ENCODE results near the gene WDR77.

The WDR77 gene

DNA sequence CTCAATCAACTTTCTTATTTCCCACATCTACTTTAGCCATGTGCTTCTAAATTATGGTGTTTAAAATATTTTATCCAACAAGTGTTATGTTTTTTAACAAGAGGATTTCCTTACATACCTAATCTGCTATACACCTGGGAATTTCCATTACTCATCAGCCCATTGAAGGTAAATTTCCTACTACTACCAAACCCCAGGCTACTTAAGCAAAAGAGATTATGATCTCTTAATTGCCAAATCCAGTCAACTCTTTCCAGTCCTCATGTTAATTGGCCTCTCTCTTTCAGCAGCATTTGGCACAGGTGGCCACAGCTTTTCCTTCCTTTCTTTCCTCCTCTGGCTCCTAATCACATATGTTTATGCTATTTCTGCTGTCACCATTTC is 19.7 kb upstream of the WDR77 start:
- no peak for DNase-seq

DNA sequence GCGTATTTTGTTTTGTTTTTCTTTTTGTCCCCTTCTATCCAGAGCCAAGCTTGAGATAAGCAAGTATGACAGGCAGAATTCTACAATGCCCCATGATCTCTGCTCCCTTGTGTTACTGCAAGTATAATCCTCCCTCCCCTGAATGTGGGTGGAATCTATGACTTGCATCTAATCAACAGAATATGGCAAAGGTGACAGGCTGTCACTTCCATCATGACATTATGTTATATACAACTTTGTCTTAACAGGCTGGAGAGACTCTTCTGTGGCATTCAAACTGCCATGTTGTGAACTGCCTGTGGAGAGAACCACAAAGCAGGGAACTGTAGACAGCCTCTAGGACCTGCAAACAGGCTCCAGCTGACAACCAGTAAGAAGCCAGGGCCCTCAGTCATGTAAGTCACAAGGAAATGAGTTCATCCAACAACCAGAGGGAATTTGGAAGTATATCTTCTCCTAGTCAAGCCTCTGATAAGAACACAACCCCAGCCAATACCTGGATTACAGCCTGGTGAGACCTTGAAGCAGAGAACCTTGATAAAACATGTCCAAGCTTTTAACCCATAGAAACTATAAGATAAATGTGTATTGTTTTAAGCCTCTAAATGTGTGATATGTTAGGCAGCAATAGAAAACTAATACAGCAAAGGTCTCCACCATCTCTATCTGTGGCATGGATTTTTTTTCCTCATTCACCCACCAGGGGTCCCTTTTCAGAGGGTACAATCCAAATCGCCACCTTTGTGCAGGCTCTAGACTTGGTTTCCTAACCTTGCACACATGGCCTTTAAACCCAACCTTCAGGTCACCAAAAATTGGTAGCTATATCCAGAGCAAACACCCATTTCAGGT is 19.0 kb upstream of the WDR77 start:
- DNase-seq, result peak; percentile 46

DNA sequence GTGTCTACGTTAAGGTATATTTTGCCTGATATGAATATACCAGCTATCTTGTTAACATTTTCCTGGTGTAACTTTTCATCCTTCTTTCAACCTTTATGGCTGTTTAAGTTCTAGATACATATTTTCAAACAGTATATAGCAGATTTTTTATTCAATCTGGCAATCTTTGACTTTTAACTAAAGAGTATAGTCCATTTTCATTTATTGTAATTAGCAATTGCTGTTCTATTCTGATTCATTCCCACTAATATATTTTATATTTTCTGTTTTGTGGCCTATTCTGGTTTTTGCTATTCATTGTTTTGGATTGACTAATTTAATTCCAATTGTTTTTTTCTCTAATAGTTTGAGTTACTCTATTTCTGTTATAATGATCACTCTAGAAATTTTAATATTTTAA is 17.4 kb upstream of the WDR77 start:
- DNase-seq, result no peak

DNA sequence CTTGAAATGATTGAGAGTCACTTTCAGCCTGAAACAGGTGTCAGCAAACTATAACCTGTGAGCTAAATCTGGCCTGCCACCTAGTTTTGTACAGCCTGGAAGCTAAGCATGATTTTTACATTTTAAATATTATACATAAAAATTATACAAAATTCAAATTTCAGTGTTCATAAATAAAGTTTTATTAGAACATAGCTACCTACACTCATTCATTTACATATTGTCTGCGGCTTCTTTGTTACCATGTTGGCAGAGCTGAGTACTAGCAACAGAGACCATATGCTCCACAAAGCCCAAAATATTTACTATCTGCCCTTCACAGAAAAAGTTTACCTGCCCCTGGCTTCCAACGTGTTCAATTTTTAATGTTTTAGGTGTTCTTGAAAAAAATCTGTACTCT is 16.7 kb upstream of the WDR77 start:
- no peak for DNase-seq

DNA sequence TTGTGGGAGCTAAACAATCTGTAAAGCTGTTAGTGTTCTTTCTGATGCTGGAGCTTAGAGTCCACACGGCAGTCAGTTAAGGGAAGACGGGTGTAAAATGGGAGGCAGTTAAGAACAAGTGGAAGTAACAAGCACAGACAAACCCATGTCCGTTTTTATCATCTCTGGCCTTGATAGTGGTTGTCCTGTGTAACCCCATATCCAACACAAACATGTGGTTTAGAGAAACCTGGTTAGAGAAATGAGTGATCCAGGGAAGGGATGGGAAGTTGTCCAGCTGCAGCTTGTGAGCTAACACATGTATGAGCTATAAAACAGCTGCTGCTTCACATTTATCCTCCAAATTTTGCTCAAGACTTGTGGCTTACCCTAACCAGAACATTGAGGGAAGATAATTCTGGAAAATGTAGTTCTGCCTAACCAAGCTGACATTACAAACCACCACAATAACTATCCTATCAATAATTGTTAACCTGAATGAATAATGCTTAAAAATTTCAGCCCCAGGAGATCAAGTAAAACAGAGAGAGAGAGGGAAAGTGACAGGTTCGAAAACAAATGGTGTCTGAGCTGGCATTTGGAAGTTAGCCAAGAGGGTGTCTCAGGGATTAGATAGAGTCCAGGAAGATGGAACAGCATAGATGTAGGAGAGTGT is 14.1 kb upstream of the WDR77 start:
- DNase-seq, result peak; percentile 75

DNA sequence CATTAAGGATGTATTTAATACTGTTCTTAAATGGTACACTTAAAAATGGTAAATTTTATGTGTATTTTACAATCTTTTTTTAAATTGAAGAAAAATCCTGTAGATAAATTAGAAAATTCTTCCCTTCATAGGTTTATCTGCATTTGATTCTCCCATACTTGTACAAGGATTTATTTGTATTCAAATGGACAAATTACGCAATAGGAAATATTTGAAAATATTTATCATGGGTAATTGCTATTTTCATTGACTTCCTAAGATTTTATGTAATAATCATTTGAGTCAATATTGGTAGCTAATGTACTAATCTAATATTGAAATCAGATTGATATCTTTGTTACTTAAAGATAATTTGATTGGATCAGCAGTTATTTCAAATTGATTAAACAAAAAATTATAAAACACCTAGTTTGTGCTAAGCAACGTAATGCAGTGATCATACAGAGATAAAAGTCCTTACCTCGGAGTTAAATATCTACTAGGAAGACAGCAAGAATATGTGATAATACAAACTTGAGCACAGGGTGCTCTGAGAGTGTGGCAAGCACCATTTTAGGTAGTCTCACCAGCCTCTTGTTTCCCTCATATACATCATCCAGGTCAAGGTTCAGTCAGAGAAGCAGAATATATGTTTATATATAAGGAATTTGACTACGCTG is 13.4 kb upstream of the WDR77 start:
- no peak for DNase-seq

DNA sequence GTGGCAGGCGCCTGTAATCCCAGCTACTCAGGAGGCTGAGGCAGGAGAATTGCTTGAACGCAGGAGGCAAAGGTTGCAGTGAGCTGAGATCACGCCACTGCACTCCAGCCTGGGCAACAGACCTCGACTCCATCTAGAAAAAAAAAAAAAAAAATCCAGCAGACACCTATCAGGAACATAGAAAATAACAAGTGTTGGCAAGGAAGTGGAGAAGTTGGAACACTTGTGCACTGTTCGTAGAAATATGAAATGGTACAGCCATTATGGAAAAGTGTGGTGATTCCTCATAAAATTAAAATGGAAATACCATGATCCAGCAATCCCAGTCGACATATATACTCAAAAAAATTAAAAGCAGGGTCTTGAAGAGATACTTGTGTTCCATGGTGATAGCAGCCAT is 12.7 kb upstream of the WDR77 start:
- no peak for DNase-seq

DNA sequence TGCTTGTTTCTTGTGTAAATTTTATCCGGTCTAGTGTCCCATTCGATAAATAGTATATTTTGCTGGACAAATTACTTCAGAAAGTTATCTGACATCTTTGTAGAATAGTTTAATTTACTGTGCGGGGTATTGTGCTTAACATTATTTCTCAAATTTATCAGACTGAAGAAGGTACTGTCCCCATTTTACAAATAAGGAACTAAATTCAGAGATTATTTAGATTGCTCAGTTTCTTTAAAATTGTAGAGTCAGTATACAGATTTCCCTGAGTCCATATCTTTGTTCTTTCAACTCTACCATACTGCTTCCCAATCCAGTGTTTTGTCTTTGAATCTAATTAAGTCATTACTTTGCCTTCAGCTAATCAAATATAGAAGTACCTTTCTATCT is 6.6 kb upstream of the WDR77 start:
- DNase-seq, result no peak

DNA sequence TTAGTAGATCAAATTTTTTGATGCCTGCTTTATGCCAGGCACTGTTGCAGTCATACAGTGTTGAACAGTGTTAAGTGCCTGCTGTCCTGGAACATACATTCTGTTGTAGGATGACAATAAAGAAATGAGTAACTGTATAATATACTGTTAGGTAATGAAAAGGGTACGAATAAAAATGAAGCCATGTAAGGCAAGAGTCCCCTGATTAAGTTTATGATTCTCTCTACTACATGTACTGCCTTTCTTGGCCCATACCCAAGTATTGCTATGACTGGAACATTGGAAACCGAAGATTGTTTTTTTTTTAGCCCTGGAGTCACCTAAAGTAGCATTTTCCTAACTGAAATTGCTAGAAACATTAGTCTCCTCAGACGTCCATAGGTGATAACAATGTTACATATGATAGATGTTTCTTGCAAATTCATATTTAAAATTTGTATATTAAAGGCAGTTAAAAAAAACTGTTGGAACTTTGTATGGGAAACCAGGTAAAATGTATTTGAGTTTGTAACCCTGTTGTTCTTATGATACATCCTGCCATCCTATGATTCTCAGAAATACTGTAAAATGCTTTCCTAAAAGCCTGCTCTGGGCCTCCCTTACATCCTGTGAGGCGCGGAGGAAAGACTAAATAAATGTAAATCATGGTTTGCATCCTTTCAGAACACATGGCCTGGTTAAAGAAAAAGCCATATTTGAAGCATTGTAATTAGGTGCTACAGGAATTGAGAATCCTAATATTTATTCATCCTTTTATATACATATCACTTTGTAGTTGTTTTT is 6.0 kb upstream of the WDR77 start:
- DNase-seq, result no peak

DNA sequence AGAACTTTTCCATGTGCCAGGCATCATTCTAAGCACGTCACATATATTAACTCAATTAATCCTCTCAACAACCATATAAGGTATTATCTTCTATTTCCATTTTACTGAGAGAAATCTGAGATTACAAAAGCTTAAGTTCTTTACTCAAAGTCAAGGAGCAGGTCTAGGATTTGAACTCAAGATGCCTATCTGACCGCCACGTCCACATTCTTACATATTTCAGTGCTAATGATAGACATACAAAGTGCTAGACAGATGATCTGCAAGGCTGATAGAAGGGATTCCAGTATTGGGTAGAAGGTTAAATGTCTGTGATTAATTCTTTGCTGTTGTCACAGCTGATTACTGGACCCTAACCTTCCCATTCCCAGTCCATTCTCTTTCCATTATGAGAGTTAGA is 4.7 kb upstream of the WDR77 start:
- no peak for DNase-seq

DNA sequence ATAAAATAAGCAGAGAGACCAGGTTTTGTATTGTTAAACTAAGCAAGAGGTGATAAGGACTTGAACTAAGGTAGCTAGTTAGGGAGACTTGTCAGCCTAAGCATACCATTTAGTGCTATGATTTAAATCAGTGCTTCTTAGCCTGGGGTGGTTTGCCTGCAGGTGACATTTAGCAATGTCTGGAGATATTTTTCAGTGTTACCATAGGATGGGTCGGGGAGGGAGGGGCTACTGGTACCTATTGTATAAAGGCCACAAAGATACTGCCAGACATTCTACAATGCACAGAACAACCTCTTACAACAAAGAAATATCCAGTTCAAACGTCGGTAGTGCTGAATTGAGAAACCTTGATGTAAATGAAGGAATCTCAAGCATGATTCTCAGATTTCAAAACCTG is 3.5 kb upstream of the WDR77 start:
- no peak for DNase-seq

DNA sequence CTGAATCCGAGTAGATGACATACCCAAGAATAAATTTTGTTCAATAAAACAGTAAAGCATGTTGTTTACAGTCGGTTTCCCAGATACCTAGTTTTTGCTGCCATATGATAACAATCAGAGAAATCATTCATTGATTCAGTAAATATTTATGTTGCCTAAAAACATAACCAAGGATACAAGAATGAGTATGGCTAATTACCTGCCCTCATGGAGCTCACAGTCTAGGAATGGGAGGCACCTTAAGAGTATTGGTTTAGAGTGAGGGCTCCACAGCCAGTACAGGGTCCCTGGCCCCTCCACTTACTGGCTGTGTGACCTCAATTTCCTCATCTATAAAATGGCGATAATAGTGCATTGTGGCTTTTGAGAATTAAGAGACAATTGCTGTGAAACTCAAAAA is 1.1 kb upstream of the WDR77 start:
- no peak for DNase-seq

DNA sequence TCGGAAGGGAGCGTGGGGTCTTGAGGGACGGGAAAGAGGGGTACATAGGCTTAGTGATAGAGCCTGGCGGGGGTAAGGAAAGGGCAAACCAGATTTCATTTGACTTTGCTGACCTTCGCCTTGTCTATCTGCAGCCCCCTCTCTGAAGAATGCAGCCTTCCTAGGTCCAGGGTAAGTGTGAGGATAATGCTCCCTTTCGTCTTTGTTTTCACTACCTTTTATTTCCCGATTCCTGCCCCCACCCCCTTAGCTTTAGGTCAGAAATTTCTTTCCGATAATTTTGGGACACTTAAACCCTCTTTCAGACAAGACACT is 604 bp upstream of the WDR77 start:
- DNase-seq, result no peak

DNA sequence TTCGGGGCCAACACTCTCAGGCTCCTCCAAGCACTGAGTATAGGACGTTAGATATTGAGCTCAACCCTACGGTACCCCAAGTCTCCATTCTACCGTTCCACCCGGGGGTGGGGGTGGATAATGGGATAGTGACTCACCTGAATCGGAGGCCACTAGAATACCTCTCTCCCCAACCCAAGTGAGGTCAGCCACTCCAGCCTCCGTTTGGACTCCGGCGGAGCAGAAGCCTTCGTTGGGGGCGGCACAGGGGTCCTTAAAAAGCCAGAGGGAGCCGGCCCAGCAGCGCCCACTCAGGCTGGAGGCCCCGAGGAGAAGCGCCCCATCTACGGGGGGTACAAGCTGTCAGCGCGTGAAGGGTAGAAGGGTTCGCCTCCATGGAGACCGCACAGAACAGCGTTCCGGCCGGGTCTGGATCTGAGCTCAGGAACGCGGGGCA is 556 bp downstream of the WDR77 start:
- DNase-seq, result no peak

DNA sequence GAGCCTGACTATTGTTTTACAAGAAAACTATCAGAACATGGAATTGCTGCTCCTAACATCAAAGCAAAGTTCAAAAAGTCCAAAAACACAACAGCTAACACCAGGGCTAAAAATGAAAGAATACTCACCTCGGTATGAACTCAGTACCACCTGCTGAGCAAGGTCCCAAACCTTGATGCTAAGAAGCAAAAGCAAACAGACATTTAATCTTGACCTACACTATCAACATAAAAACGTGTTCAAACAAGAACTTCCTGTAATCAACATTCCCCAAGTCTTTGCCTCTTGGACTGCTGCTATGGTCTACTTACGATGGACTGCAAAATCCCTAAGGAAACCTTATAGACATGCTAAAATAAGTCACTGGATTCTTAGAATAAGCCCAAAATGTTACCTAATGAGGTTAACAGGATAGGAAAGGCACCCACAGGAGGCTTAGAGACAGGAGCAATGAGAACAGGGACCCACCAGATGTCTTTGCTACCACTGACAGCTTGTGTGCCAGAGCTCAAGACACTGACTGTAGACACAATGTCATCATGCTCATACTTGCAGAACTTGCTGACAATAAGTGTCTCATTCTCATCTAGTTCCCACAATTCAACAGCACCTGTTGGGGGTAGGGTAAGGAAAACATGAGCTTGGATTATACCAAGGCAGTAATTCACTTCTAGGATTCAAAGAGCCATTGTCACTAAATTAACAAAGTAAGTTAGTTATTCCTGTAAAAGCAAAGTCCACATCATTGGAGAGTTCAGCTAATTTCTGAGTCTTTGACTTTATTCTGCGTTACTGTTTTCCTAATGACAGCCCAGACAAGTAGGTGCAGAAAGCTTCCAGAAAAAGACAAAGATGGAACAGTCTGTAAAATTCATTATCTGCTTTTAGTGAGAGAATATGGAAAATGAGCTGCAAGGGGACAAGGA is 1.8 kb downstream of the WDR77 start:
- DNase-seq, result no peak

DNA sequence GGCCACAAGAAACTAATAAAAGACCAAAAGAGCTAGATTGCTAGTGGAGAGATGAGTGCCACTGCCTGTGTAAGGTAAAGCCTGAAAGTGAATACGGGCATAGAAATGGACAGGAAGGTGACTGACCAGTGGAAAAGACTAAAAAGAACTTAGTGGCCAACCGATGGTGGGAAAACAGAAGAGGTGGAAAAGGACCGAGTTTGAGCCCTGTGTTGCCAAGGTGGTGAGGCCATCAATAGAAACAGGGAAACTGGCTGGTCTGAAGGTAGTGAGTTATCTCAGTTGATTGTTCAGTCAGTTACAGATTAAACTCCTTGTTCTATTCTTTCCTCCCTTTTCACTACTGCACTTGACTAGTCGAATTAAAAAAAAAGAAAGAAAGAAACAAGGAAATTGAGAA is 2.5 kb downstream of the WDR77 start:
- DNase-seq, result no peak

DNA sequence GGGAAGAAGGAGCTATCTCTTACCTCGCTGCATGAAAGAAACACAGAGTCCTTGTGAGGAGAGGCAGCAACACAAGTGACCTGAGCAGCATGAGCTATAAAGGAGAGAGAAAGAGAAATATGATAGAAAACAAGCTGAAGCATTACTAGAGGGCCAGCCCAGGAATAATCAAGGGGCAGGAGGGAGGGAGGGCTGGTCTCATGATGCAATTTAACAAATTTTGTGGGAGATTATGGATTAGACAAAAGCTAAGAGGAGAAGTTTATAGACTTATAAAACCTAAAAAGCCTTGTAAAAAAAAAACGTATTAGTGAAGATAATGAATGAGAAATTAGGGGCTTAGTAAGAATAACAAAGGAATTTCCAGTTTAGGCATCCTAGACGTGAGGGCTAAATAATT is 5.0 kb downstream of the WDR77 start:
- no peak for DNase-seq

DNA sequence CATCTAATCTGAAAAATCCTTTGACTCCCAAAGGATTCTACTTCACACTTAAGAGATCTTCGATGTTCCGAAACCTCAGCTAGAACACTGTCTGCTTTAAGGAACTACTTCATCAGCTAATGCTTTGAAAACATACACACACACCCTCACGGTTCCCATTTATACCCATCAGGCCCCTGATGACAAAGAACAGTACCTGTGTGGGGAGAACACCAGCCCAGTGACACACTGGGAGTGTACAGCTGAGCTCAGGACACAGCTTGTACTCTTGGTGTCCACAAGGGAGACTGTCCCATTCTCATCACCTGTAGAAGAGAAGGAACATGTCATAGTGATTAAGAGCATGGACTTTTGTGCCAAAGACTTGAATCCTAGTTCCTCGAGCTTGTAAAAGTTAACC is 6.6 kb downstream of the WDR77 start:
- no peak for DNase-seq

DNA sequence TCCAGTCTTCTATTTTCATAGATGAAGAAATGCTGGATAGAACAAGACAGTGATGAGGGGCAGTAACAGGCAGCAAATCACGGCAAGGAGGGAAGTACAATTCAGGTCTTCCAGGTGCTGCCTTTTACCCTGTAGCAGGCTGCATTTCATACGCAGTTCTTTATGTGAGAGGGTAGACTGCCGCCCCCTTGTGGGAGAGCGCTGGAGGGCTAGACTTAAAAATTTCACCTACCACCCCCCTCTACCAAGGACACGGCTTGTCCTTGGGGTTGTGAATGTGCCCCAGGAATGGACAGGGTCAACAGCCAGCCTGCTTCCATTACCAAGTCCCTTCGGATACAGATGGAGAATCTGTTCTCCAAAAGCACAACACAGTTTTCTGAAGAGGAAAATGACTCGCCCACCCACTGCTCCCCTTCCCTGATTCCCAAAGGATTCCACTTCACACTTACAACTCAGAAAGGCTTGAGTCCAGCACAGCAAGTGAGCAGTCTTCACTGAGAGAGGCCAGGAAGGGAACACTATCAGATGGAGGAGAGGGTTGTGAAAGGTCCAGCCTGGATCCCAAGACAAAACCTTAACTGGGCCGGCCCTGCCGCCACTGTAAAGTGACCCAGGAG is 7.4 kb downstream of the WDR77 start:
- DNase-seq, result peak; percentile 69

DNA sequence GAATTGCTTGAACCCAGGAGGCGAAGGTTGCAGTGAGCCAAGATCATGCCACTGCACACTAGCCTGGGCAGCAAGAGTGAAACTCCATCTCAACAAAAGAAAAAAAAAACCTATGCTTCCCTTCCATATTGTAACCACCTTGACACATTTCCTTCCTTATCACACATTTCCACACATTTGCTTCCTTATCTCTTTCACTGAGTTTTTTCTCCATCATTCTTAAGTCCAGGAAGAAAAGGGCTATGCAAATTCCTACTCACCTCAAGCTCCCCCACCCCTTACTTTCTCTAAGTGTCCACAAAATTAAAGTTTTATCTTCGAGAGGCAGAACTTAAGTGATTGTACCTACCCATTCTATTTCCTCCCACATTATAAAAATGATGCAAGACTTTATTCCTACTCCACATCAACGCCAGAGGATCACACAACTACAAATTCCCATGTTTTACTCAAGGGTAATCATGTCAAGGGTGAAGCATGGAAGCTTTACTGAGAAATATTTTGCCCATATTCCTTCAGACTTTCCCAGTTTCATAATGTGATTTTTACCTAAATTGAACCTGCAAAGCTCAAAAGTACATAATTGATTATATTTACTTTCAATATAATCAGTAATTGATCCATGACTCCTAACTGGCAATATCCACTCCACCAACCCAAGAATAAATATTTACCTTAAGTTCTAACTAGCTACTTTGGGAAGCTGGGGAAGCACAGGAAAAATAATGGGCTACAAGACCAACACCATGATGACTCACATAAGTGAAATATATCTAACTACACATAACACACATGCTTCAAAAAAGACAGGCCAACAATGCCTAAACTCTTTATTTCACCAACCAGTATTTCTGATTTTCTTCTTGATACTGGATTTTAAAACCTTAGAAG is 9.3 kb downstream of the WDR77 start:
- no peak for DNase-seq

DNA sequence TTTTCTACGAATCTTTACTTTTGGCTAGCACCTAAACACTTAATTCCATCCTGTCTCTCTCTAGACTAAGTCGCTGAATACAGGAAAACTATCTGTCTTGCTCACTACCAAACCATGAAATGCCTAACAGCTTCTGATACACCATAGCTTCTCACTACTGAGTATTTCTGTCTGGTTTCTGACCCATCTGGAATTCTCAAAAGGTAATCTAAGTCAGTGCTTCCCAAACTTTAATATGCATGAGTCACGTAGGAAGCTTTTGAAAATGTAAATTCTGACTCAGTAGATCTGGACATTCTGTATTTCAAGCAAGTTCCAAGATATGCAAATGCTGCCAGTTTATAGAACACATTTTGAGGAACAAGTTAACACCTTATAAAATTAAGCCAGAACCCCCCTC is 12.3 kb downstream of the WDR77 start:
- DNase-seq, result no peak
